Upper lobe of right lung (tissue), 1 donor: Measurements from ENCODE around the gene MPPED1. TPM values are rescaled to one million over a fixed set of nuclear protein-coding genes. Genes with fewer than 3 reads are reported as not detected.

Source experiments
- ATAC-seq: fragments of 200-7000 bp; cut with Tn5 transposase; one replicate; pipeline ENCODE4 v1.9.1; 2020; ENCODE audit warnings: mild to moderate bottlenecking, moderate library complexity
- DNase-seq: peaks from one replicate; pipeline ENCODE4 v3.0.0-alpha.2; 2020
- H3K27ac ChIP-seq: fragments of 200-600 bp; one replicate; pipeline ENCODE4 v1.8.0; 2022
- H3K27me3 ChIP-seq: fragments of 200-600 bp; one replicate; pipeline ENCODE4 v1.8.0; 2022; ENCODE audit warnings: mild to moderate bottlenecking
- H3K36me3 ChIP-seq: fragments of 200-600 bp; one replicate; pipeline ENCODE4 v1.8.0; 2022
- H3K4me1 ChIP-seq: fragments of 200-600 bp; one replicate; pipeline ENCODE4 v1.8.0; 2022
- H3K4me3 ChIP-seq: fragments of 200-600 bp; one replicate; pipeline ENCODE4 v1.8.0; 2022; ENCODE audit warnings: mild to moderate bottlenecking
- H3K9me3 ChIP-seq: fragments of 200-600 bp; one replicate; pipeline ENCODE4 v1.8.0; 2022
- intact Hi-C: fragments of 100-400 bp; cut with DNase I; formaldehyde crosslinking; loops from one replicate; pipeline ENCODE4 v1.11.0; 2022
- total RNA-seq: library from RNA; stranded (reverse); fragmentation: NEBNext Ultra II Directional; extraction: Animal tissue kit (Norgen Biotek cat#: 25700); gene quantifications from one replicate; pipeline ENCODE4 v1.2.1, GENCODE V29; 2021
- TF ChIP-seq, protein P1 (sequence below): fragments of 200-600 bp; IDR thresholded peaks from one replicate; pipeline ENCODE4 v1.8.0; 2022; ENCODE audit warnings: antibody characterized with exemption
- donor health status: DM: no; HTN: yes; CAD: no; lungs with severe emphysema.

The MPPED1 gene
- total RNA-seq, 1 donor from 2014 or later, result not detected

DNA sequence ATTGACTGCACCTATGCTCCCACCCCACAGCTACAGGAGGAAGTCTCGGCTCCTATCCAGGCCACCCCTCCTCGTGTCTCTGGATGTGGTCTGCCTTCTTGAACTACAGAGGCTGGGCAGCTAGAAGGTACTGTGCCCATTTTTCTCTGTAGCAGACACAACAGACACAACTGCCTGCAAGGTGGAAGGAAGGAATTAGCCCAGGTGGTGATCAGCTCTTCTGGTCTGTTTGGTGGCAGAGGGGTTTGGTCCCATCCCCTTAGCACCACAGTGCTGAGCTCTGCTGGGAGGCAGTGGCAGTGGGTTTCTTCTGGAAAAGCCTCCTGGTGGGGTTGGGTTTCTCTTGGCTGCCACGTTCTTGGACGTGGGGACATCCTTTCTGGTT is 132.5 kb downstream of the MPPED1 start:
- Histone ChIP-seq H3K4me1 (no peaks in the 10 kb centered on the region), H3K27me3 (no peaks in the 10 kb centered on the region), H3K4me3 (no peak overlapping the region), H3K9me3 (no peaks in the 10 kb centered on the region), H3K36me3 (no peaks in the 10 kb centered on the region), H3K27ac (no peak overlapping the region)
- ATAC-seq, result no peak
- TF ChIP-seq, protein P1, sequence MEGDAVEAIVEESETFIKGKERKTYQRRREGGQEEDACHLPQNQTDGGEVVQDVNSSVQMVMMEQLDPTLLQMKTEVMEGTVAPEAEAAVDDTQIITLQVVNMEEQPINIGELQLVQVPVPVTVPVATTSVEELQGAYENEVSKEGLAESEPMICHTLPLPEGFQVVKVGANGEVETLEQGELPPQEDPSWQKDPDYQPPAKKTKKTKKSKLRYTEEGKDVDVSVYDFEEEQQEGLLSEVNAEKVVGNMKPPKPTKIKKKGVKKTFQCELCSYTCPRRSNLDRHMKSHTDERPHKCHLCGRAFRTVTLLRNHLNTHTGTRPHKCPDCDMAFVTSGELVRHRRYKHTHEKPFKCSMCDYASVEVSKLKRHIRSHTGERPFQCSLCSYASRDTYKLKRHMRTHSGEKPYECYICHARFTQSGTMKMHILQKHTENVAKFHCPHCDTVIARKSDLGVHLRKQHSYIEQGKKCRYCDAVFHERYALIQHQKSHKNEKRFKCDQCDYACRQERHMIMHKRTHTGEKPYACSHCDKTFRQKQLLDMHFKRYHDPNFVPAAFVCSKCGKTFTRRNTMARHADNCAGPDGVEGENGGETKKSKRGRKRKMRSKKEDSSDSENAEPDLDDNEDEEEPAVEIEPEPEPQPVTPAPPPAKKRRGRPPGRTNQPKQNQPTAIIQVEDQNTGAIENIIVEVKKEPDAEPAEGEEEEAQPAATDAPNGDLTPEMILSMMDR, result no peak
- intact Hi-C loops, result no loop called here
- no peak for DNase-seq

- no peaks in the 10 kb centered on the region for H3K9me3 ChIP-seq
- H3K4me3 ChIP-seq, result no peak overlapping the region
- H3K27ac ChIP-seq, result no peak overlapping the region
- DNase-seq (no peak), ATAC-seq (no peak)
- H3K27me3 ChIP-seq, result no peaks in the 10 kb centered on the region
- H3K36me3 ChIP-seq, result no peaks in the 10 kb centered on the region
- TF ChIP-seq, protein P1, result no peak
- intact Hi-C loops, result no loop called here
- H3K4me1 ChIP-seq, result no peaks in the 10 kb centered on the region
Measured at GRCh38 chr22:43546186-43546585, 134.4 kb downstream of the MPPED1 start.

DNA sequence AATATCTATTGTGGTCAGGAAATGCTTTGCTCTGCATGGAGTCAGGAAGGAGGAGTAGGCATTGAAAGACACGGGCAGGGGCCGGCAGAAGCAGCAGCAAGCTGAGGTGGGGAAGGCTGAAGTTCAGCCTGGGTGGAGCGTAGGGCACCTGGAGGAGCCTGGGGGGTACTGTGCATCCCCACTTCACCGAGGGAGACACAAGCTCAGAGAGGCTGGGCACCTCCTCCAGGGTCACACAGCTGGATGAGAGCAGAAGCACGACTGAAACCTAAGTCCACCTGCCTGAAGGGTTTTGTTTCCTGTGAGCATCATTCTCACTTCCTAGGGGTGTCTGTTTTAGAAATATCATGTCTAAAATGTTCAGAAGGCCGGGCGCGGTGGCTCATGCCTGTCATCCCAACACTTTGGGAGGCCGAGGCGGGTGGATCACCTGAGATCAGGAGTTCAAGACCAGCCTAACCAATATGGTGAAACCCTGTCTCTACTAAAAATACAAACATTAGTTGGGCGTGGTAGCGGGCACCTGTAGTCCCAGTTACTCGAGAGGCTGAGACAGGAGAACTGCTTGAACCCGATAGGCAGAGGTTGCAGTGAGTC is 138.3 kb downstream of the MPPED1 start:
- DNase-seq (no peak), ATAC-seq (no peak)
- H3K4me1 ChIP-seq, result no peaks in the 10 kb centered on the region
- no peak overlapping the region for H3K4me3 ChIP-seq
- no peaks in the 10 kb centered on the region for H3K36me3 ChIP-seq
- intact Hi-C loops, result no loop called here
- no peak overlapping the region for H3K27ac ChIP-seq
- no peaks in the 10 kb centered on the region for H3K9me3 ChIP-seq
- TF ChIP-seq, protein P1, result no peak
- H3K27me3 ChIP-seq, result no peaks in the 10 kb centered on the region

- intact Hi-C loops, result no loop called here
- no peaks in the 10 kb centered on the region for H3K36me3 ChIP-seq
Measured at GRCh38 chr22:43550672-43551071, 138.9 kb downstream of the MPPED1 start.

DNA sequence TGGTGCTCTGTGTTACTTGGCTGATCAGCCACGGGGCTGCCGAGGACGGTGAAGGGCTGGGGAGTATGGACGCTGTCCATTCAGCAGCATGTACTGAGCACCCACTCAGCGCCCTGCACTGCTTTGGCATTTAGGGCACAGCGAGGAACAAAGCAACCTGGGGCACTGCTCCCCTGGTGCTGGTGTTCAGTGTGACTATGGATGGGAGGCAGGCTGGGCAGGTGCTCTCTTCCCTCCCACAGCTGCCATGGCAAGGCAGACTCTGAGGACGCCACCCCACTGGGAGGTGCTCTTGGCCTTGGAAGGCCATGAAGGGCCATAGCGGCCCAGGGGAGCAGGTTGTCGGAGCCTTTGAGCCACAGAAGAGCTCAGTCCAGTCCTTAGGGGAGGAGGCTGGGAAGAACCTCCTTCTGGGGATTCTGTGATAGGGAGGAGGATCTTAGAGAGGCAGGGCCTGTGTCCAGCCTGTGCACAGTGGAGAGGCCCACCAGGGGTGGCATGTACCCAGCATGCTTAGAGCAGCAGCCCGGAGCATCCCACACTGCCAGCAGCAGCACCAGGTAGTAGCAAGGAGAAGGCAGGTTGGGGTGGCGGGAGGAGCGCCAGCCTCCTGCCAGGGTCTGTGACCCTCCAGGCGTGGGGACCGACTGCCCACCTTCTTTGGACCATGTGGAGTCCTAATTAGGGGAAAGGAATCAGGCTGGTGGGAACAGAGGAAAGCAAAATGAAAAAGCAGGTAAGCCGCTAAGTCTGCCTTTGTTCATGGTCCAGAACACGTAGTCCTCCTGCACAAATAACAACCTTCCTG is 141.8 kb downstream of the MPPED1 start:
- Histone ChIP-seq H3K27ac (no peak overlapping the region), H3K9me3 (peaks cover 10% of the 10 kb centered on the region), H3K4me3 (no peak overlapping the region), H3K4me1 (no peaks in the 10 kb centered on the region), H3K27me3 (no peaks in the 10 kb centered on the region), H3K36me3 (no peaks in the 10 kb centered on the region)
- TF ChIP-seq, protein P1, result no peak
- intact Hi-C loops, result no loop called here
- DNase-seq, result no peak
- ATAC-seq, result peak; percentile 26

More at GRCh38 chr22:43550672-43551071, 138.9 kb downstream of the MPPED1 start:
- H3K27ac ChIP-seq, result no peak overlapping the region
- ATAC-seq, result no peak
- no peak for DNase-seq
- no peaks in the 10 kb centered on the region for H3K9me3 ChIP-seq
- TF ChIP-seq, protein P1, result no peak
- no peaks in the 10 kb centered on the region for H3K27me3 ChIP-seq
- H3K4me1 ChIP-seq, result no peaks in the 10 kb centered on the region
- no peak overlapping the region for H3K4me3 ChIP-seq
